Measurements from ENCODE around the gene NQO1.

- TF ChIP-seq CTCF (IDR thresholded peaks at IDR 0.05; ENCODE audit: borderline replicate concordance, extremely low read depth, low read length, poor library complexity, severe bottlenecking) (no peak), EZH2 (IDR thresholded peaks at IDR 0.05; ENCODE audit: borderline replicate concordance, low read depth, low read length, severe bottlenecking) (no peak)
Measured at GRCh38 chr16:69726313-69727060, at the start of gene NQO1.

Measured in DND-41 (cell line).